H1 (cell line): ENCODE data around the gene PLSCR1. TPM values are rescaled to one million over a fixed set of nuclear protein-coding genes. Genes with fewer than 3 reads are reported as not detected.
"Not testable (repeated sequence)": the region's sequence is repeated elsewhere in the genome, so short reads cannot be mapped to it uniquely, and the experiment has no call there.

Source experiments
- CTCF ChIA-PET: fragments of 300-600 bp; sonication (Branson Sonifier 250); formaldehyde crosslinking; loops from one replicate; lab custom pipeline; 2021; ENCODE audit not compliant: partially characterized antibody; lab: Charles Lee
- POLR2A ChIA-PET: fragments of 300-600 bp; sonication (Branson Sonifier 250); formaldehyde crosslinking; loops from one replicate; lab custom pipeline; 2021; ENCODE audit warnings: inconsistent platforms; ENCODE audit not compliant: partially characterized antibody; lab: Charles Lee
- DNase-seq, 2 experiments: peaks; one replicate each; pipeline versions ENCODE4 v3.0.0 to v3.0.0-alpha.2; 2010 to 2022; ENCODE audit warnings: low spot score in 2 of 2, low read depth in 1 of 2, mixed read lengths in 1 of 2
- FAIRE-seq: peaks from 2 replicates; lab custom pipeline; 2011; peaks lifted over from hg19 to GRCh38; lab: Jason Lieb, UNC
- H2AFZ ChIP-seq: 2 replicates; pipeline ENCODE4 v1.8.1; 2012; ENCODE audit warnings: low read length, inconsistent platforms
- H2AK5ac ChIP-seq: 2 replicates; pipeline ENCODE4 v1.6.1; 2013; ENCODE audit warnings: low read depth, low read length
- H2BK120ac ChIP-seq: replicated peaks from 2 replicates; pipeline ENCODE3; 2013; ENCODE audit warnings: low read depth, low read length, inconsistent platforms
- H2BK12ac ChIP-seq: 2 replicates; pipeline ENCODE4 v1.6.1; 2013; ENCODE audit warnings: low read depth, low read length
- H2BK15ac ChIP-seq: 2 replicates; pipeline ENCODE4 v1.6.1; 2013; ENCODE audit warnings: low read length
- H2BK20ac ChIP-seq: 2 replicates; pipeline ENCODE4 v1.6.1; 2013; ENCODE audit warnings: low read length
- H2BK5ac ChIP-seq: 2 replicates; pipeline ENCODE4 v1.6.1; 2013; ENCODE audit warnings: low read depth, low read length
- H3K14ac ChIP-seq: 2 replicates; pipeline ENCODE4 v1.6.1; 2013; ENCODE audit warnings: inconsistent platforms; ENCODE audit not compliant: insufficient read length
- H3K18ac ChIP-seq: 2 replicates; pipeline ENCODE4 v1.6.1; 2013; ENCODE audit warnings: low read length; ENCODE audit errors: extremely low read depth
- H3K23ac ChIP-seq: 2 replicates; pipeline ENCODE4 v1.6.1; 2013; ENCODE audit warnings: inconsistent platforms; ENCODE audit not compliant: insufficient read length
- H3K23me2 ChIP-seq: 2 replicates; pipeline ENCODE4 v1.6.1; 2013; ENCODE audit warnings: low read depth, low read length
- H3K27ac ChIP-seq: 2 replicates; pipeline ENCODE4 v1.6.1; 2011; ENCODE audit warnings: low read depth, low read length, inconsistent platforms
- H3K27me3 ChIP-seq, 4 experiments: replicated peaks in 1 of 4; 1 replicate in 1 of 4; 2 replicates in 3 of 4; pipeline versions ENCODE4 v1.6.1 to v1.8.1; 2011 to 2013; ENCODE audit warnings: low read length in 3 of 4, mild to moderate bottlenecking in 3 of 4, inconsistent platforms in 2 of 4, mixed read lengths in 2 of 4, moderate library complexity in 1 of 4; ENCODE audit not compliant: control insufficient read depth in 3 of 4, insufficient read depth in 3 of 4; ENCODE audit errors: extremely low read depth in 1 of 4
- H3K36me3 ChIP-seq, 4 experiments: 2 replicates each; pipeline versions ENCODE4 v1.6.1 to v1.8.1; 2011 to 2013; ENCODE audit warnings: mild to moderate bottlenecking in 4 of 4, low read length in 3 of 4, moderate library complexity in 2 of 4, control low read depth in 1 of 4, inconsistent platforms in 1 of 4; ENCODE audit not compliant: insufficient read depth in 4 of 4, control insufficient read depth in 2 of 4
- H3K4ac ChIP-seq: replicated peaks from 2 replicates; pipeline ENCODE3; 2013; ENCODE audit warnings: low read length, low read depth, mixed read lengths, inconsistent platforms; ENCODE audit not compliant: insufficient read length
- H3K4me1 ChIP-seq, 4 experiments: replicated peaks in 1 of 4; 1 replicate in 1 of 4; 2 replicates in 3 of 4; pipeline versions ENCODE4 v1.6.1 to v1.8.1; 2011 to 2013; ENCODE audit warnings: low read length in 3 of 4, inconsistent platforms in 2 of 4, mixed read lengths in 1 of 4; ENCODE audit not compliant: insufficient read depth in 4 of 4, control insufficient read depth in 3 of 4
- H3K4me2 ChIP-seq, 2 experiments: 2 replicates each; pipeline versions ENCODE4 v1.6.1 to v1.8.1; 2011 to 2013; ENCODE audit warnings: low read depth in 2 of 2, low read length in 2 of 2, control low read depth in 1 of 2, inconsistent platforms in 1 of 2, mild to moderate bottlenecking in 1 of 2; ENCODE audit not compliant: insufficient read depth in 1 of 2
- H3K4me3 ChIP-seq, 4 experiments: fragments of 200-600, 300-600 bp in 1 of 4; sonication (generic), shearing (Covaris generic), sonication (Bioruptor Twin) in 1 of 4; 2 replicates each; pipeline versions ENCODE4 v1.5.1 to v1.8.1; 2011 to 2016; ENCODE audit warnings: low read length in 4 of 4, low read depth in 3 of 4, control low read depth in 2 of 4, inconsistent platforms in 2 of 4, mild to moderate bottlenecking in 2 of 4, mixed read lengths in 1 of 4, moderate library complexity in 1 of 4; ENCODE audit not compliant: insufficient read depth in 2 of 4; ENCODE audit errors: extremely low read depth in 1 of 4
- H3K56ac ChIP-seq: replicated peaks from 2 replicates; pipeline ENCODE3; 2013; ENCODE audit warnings: low read depth, mild to moderate bottlenecking, mixed read lengths, low read length, inconsistent platforms; ENCODE audit not compliant: insufficient read length
- H3K79me1 ChIP-seq: 2 replicates; pipeline ENCODE4 v1.6.1; 2013; ENCODE audit warnings: low read depth, low read length, control low read depth
- H3K79me2 ChIP-seq, 2 experiments: 2 replicates each; pipeline versions ENCODE4 v1.6.1 to v1.8.1; 2012 to 2013; ENCODE audit warnings: low read length in 2 of 2, mild to moderate bottlenecking in 2 of 2, inconsistent platforms in 1 of 2; ENCODE audit not compliant: insufficient read depth in 2 of 2, control insufficient read depth in 1 of 2
- H3K9ac ChIP-seq, 4 experiments: replicated peaks in 1 of 4; 1 replicate in 1 of 4; 2 replicates in 3 of 4; pipeline versions ENCODE4 v1.6.1 to v1.8.1; 2011 to 2013; ENCODE audit warnings: low read depth in 3 of 4, low read length in 3 of 4, control low read depth in 2 of 4, mild to moderate bottlenecking in 2 of 4, moderate library complexity in 2 of 4, inconsistent platforms in 1 of 4; ENCODE audit errors: extremely low read depth in 1 of 4
- H3K9me3 ChIP-seq, 2 experiments: 2 replicates each; pipeline versions ENCODE4 v1.6.1 to v1.8.1; 2012 to 2013; ENCODE audit warnings: mild to moderate bottlenecking in 2 of 2, moderate library complexity in 2 of 2, control low read depth in 1 of 2, inconsistent platforms in 1 of 2, low read depth in 1 of 2, low read length in 1 of 2, mixed read lengths in 1 of 2; ENCODE audit not compliant: insufficient read depth in 2 of 2
- H4K20me1 ChIP-seq, 2 experiments: replicated peaks in 1 of 2; 2 replicates each; pipeline versions ENCODE3 to v1.8.1; 2011 to 2013; ENCODE audit warnings: inconsistent platforms in 2 of 2, low read length in 2 of 2, mild to moderate bottlenecking in 1 of 2; ENCODE audit not compliant: insufficient read depth in 2 of 2, control insufficient read depth in 1 of 2
- H4K5ac ChIP-seq: 2 replicates; pipeline ENCODE4 v1.6.1; 2013; ENCODE audit warnings: low read length, low read depth, mixed read lengths, inconsistent platforms; ENCODE audit not compliant: insufficient read length
- H4K8ac ChIP-seq: 2 replicates; pipeline ENCODE4 v1.8.0; 2013; ENCODE audit warnings: mild to moderate bottlenecking, moderate library complexity, low read length, inconsistent platforms; ENCODE audit not compliant: insufficient read depth; ENCODE audit errors: extremely low read depth
- H4K91ac ChIP-seq: replicated peaks from 2 replicates; pipeline ENCODE3; 2013; ENCODE audit warnings: low read length, mixed read lengths, inconsistent platforms; ENCODE audit not compliant: insufficient read length
- POLR2A ChIP-seq, 2 experiments: IDR thresholded peaks; 1 replicate in 1 of 2; 2 replicates in 1 of 2; pipeline ENCODE4 v1.6.1; 2011; ENCODE audit warnings: low read depth in 2 of 2, low read length in 2 of 2, mild to moderate bottlenecking in 2 of 2; ENCODE audit errors: control extremely low read depth in 1 of 2
- POLR2AphosphoS5 ChIP-seq: IDR thresholded peaks from 2 replicates; pipeline ENCODE4 v1.6.1; 2011; ENCODE audit warnings: low read depth, low read length
- WGBS, 2 experiments: shearing (Covaris generic) in 1 of 2; methylation state at CpG; one replicate each; pipeline versions ENCODE4 v1.1.6 to v1.1.7; 2013 to 2015; ENCODE audit warnings: low lambda C conversion rate in 2 of 2, mixed read lengths in 2 of 2, inconsistent platforms in 1 of 2, low coverage in 1 of 2, missing lambda C conversion rate in 1 of 2; ENCODE audit not compliant: insufficient replicate concordance in 2 of 2, insufficient coverage in 1 of 2, insufficient read length in 1 of 2; ENCODE audit errors: extremely low coverage in 1 of 2, missing lambda C conversion rate in 1 of 2; 5-methylcytosine and 5-hydroxymethylcytosine counted together
- polyA plus RNA-seq, 7 experiments: library from polyadenylated mRNA; depleted of rRNA in 3 of 7; stranded (reverse) in 5 of 7; unstranded in 2 of 7; fragments of >200 nt in 5 of 7; fragments of 200-250 nt in 2 of 7; gene quantifications; 1 replicate in 5 of 7; 2 replicates in 1 of 7; 4 replicates in 1 of 7; pipeline versions ENCODE4 v1.2.1 to v1.2.3, GENCODE V29; 2011 to 2013; ENCODE audit warnings: missing spikeins in 2 of 7, mixed read lengths in 2 of 7
- total RNA-seq: library from RNA; stranded (reverse); fragmentation: NEBNext Ultra II Directional; extraction: Animal tissue kit (Norgen Biotek cat#: 25700); gene quantifications from 2 replicates; pipeline ENCODE4 v1.2.1, GENCODE V29; 2021

Gene PLSCR1
- total and polyA plus RNA-seq, 2 of the 8 experiments (the other 6 are each of a cell fraction or from before 2014, with no cell fraction given): 32.2 to 48.5 TPM

DNA sequence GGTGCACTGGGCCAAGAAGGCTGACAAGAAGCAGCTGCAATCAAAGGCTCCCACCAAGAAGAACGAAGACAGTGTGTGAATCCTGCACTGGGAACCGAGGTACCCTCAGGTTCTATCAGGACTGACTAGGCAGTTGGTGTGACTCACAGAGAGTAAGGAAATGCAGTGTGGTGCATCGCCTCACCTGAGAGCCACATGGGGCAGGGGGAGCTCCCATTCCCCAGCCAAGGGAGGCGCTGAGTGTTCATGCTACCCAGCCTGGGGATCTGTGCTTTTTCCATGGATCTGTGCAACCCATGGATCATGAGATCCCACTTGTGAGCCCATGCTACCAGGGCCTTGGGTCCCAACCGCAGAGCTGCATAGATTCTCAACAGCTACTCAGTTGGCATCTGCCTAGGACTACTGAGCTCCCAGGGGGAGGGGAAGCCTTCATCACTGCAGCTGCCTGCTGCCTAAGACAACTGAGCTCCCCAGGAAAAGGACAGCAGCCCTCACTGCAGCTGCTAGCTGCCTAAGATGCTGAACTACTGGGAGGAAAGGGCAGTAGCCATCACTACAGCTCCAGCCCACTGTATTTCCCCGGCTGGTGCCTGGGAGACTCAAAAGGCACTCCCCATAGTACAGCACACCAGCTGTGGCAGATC, 68.2 kb downstream of the PLSCR1 start (continued):
- TF ChIP-seq POLR2AphosphoS5 (no peak), POLR2A (IDR thresholded peaks at IDR 0.05; ENCODE audit: control extremely low read depth in 1 of 2, low read depth in 2 of 2, low read length in 2 of 2) (no peak)

DNA sequence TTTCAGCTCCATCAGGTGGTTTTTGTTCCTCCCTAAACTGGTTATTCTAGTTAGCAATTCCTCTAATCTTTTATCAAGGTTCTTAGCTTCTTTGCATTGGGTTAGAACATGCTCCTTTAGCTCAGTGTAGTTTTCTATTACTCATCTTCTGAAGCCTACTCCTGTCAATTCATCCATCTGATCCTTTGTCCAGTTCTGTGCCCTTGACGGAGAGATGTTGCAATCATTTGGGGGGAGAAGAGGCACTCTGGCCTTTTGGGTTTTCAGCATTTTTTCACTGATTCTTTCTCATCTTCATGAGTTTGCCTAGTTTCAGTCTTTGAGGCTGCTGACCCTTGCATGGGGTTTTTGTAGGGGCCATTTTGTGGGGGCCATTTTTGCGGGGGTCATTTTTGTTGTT, 69.4 kb downstream of the PLSCR1 start:
- DNase-seq, H3K18ac ChIP-seq, H3K4ac ChIP-seq, CTCF ChIA-PET, H3K4me3 ChIP-seq, H3K79me2 ChIP-seq, H2BK15ac ChIP-seq, H2BK120ac ChIP-seq, H2BK12ac ChIP-seq, H4K5ac ChIP-seq, H3K23ac ChIP-seq, H2AFZ ChIP-seq, H4K91ac ChIP-seq, H2BK20ac ChIP-seq, H3K36me3 ChIP-seq, H4K8ac ChIP-seq, H3K9ac ChIP-seq, H4K20me1 ChIP-seq, H3K56ac ChIP-seq, H3K27me3 ChIP-seq, FAIRE-seq, H3K23me2 ChIP-seq, H3K4me2 ChIP-seq, POLR2A ChIA-PET, H3K4me1 ChIP-seq, H3K9me3 ChIP-seq, H3K27ac ChIP-seq, H3K79me1 ChIP-seq, H2AK5ac ChIP-seq, H2BK5ac ChIP-seq, H3K14ac ChIP-seq: not testable (repeated sequence)
- 89% methylated on average over 2 of the region's 2 CpGs; no CpG with 5 or more reads in 1 of the 2 experiments for WGBS, 2 experiments
